ENCODE data around the gene KANSL3.

GRCh38 chr2:96623116-96623515 is 15.0 kb downstream of the KANSL3 start:
- TF ChIP-seq GATA2 (IDR thresholded peaks at IDR 0.05; ENCODE audit: low read depth, low read length) (no peak), GATA3 (IDR thresholded peaks at IDR 0.05; ENCODE audit: low read depth, low read length) (no peak)
